ENCODE results near the gene MST1. TPM values are rescaled to one million over a fixed set of nuclear protein-coding genes. Genes with fewer than 3 reads are reported as not detected.

The MST1 gene
- total RNA-seq, 2 experiments from 2014 or later: 4.1 to 4.2 TPM

DNA sequence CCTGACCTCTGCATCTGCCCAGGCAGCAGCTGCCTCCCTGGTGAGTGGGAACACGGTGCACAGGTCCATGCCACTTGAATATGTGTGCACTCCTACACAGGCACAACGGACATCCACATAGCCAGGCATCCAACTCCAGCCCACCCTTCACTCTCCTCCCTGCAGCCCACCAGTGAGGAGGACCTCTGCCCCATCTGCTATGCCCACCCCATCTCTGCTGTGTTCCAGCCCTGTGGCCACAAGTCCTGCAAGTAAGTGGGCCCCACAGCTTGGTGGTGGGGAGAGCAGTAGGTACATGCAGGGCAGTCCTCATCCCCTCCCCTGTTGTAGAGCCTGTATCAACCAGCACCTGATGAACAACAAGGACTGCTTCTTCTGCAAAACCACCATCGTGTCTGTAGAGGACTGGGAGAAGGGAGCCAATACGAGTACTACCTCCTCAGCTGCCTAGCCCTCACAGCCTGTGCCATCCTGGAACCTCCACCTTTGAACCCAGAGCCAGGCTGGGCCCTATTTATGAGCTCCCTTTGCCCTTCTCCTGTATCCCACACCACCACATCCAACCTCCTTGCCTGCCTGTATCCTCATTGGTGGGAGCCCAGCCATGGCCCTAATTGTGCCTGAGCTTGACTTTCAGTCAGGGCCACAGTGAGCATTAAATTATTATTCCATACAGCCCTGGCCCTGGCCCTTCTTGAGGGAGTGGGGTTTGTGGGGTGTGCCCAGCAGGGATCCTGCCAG lies 31.8 kb upstream of the MST1 start:
- POLR2A ChIA-PET: interaction anchor here (1.1 kb wide), 1 partner anchor 83 kb away, joined by 3 read pairs; the partner anchor contains the start of gene INKA1

GRCh38 chr3:49719214-49719884 lies 30.1 kb upstream of the MST1 start, which contains the start of gene AMIGO3:
AMIGO3 (minus strand) TSS chr3:49719684; CDS start chr3:49719465, 219 bp downstream.
- ChIA-PET POLR2A (interaction anchor here (0.7 to 0.9 kb wide), 3 partner anchors 17 to 608 kb away, joined by 4 to 5 read pairs (median 4); partner anchors contain the start of genes IP6K1 and TUSC2), CTCF (interaction anchor here (0.9 to 1.7 kb wide), 5 partner anchors 15 to 180 kb away, joined by 3 to 9 read pairs (median 4); no protein-coding TSS in a partner anchor)

More for the DNA sequence above, 31.8 kb upstream of the MST1 start:
- CTCF ChIA-PET: interaction anchor here (0.6 to 0.7 kb wide), 2 partner anchors 113 to 130 kb away, joined by 3 read pairs; no protein-coding TSS in a partner anchor

DNA sequence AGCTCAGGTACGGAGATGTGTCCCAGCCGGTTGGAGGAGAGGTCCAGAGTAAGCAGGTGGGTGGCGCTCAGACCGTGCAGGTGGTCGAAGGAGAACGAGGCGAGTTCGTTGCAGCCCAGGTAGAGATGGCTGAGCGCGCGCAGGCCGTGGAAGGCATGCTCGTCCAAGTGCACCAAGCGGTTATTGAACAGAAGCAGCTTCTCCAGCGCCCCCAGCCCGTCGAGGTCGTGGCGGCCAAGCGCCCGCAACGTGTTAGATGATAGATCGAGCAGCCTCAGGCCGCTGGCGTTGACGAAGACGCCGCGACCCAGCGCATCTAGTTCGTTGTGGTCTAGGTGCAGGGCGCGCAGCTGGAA lies 29.6 kb upstream of the MST1 start:
- ChIA-PET CTCF (interaction anchor here (1.0 to 1.7 kb wide), 4 partner anchors 15 to 179 kb away, joined by 3 to 5 read pairs (median 4); no protein-coding TSS in a partner anchor), POLR2A (interaction anchor here (0.7 to 0.9 kb wide), 2 partner anchors 16 to 67 kb away, joined by 4 to 5 read pairs; partner anchors contain the start of gene IP6K1)

DNA sequence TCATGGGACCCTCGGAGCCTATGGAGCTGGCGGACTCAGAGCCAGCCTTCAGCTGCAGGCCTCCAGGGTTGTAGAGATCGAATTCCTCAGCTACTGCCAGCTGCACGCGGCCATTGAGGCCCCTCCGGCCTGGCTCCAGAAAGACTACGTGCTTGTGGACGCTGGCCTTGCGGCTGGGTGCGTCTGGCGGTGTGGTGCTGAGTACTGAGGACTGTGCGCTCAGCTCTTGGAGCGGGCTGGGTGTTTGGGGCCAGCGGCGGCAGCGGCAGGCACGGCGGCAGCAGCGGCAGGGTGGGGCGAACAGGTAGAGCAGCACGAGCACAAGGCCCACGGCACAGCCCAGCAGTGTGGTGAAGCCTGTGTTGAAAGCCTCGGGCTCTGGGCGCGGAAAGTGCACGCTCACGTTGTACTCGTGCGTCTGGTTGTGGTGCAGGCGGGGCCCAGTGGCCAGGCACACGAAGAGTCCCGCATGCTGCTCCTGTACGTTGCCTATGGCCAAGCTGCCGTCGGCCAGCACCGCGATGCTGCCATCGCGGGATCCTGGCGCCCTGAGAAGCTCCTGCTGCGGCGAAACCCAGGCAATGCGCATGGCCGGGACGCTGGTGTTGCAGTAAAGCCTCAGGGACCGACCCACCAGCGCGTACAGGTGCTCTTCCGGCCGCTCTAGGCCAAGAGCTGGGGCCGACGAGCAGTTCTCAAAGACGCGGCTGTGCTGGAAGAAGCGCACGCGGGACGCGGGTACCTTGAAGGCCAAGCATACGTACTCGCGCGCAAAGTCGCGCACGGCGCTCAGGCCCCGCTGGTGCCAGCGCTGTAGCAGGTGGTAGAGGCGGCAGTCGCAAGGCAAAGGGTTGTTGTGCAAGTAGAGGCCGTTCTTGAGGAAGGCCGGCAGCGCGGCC lies 28.9 kb upstream of the MST1 start:
- ChIA-PET POLR2A (interaction anchor here (0.7 kb wide), 2 partner anchors 15 to 1818 kb away, joined by 3 to 5 read pairs; no protein-coding TSS in a partner anchor), CTCF (interaction anchor here (1.0 to 1.5 kb wide), 3 partner anchors 14 to 179 kb away, joined by 3 to 5 read pairs (median 4); no protein-coding TSS in a partner anchor)

- CTCF ChIA-PET: interaction anchor here (1.0 kb wide), 1 partner anchor 178 kb away, joined by 3 read pairs; no protein-coding TSS in a partner anchor
- POLR2A ChIA-PET: interaction anchor here (0.7 kb wide), 1 partner anchor 1818 kb away, joined by 3 read pairs; no protein-coding TSS in a partner anchor
Observed at GRCh38 chr3:49717211-49717958, 28.1 kb upstream of the MST1 start.

DNA sequence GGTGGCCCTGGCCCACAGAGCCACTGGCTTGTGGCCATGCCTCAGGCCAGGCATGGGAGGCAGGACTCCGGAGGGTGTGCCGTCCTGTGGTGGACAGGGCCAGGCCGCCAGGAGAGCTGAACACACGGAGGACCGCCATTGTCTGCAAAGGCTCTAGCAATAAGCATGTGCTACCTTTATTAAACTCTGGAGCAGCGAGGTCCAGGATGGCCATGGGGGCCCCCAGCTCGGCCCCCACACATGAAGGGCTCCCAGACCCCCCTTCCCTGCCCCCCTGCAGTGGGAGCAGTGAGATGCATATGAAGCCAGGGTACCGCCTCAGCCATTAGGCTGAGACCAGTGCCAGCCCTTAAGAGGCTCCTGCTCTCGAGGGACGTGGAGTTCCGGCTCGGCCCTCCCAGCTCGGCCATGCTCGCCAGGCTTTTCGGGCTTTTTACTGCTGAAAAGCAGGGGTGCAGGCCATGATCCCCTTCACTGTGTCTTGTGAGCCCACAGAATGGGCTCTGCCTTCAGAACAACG lies 27.5 kb upstream of the MST1 start:
- ChIA-PET CTCF (no interaction called here), POLR2A (no interaction called here)

GRCh38 chr3:49716169-49716568 lies 26.9 kb upstream of the MST1 start:
- POLR2A ChIA-PET: interaction anchor here (0.6 kb wide), 1 partner anchor 21 kb away, joined by 4 read pairs; no protein-coding TSS in a partner anchor
- CTCF ChIA-PET: no interaction called here

DNA sequence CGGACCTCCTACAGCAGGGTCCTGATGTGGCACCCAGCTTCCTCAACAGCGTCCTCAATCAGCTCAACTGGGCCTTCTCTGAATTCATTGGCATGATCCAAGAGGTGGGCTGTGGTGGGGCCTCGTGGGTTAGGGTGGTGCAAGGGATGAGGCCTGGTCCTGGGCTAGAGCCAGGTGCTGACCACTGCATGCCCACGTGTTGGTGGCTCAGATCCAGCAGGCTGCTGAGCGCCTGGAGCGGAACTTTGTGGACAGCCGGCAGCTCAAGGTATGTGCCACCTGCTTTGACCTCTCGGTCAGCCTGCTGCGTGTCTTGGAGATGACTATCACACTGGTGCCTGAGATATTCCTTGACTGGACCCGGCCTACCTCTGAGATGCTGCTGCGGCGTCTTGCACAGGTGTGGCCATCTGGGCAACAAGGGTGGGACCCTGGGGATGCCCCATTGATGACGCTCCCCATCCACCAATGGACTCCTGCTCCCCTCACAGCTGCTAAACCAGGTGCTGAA lies 26.4 kb upstream of the MST1 start:
- POLR2A ChIA-PET: interaction anchor here (0.6 to 1.0 kb wide), 2 partner anchors 8 to 21 kb away, joined by 3 to 4 read pairs; partner anchors contain the start of gene GMPPB
- CTCF ChIA-PET: interaction anchor here (1.4 kb wide), 1 partner anchor 176 kb away, joined by 5 read pairs; no protein-coding TSS in a partner anchor

DNA sequence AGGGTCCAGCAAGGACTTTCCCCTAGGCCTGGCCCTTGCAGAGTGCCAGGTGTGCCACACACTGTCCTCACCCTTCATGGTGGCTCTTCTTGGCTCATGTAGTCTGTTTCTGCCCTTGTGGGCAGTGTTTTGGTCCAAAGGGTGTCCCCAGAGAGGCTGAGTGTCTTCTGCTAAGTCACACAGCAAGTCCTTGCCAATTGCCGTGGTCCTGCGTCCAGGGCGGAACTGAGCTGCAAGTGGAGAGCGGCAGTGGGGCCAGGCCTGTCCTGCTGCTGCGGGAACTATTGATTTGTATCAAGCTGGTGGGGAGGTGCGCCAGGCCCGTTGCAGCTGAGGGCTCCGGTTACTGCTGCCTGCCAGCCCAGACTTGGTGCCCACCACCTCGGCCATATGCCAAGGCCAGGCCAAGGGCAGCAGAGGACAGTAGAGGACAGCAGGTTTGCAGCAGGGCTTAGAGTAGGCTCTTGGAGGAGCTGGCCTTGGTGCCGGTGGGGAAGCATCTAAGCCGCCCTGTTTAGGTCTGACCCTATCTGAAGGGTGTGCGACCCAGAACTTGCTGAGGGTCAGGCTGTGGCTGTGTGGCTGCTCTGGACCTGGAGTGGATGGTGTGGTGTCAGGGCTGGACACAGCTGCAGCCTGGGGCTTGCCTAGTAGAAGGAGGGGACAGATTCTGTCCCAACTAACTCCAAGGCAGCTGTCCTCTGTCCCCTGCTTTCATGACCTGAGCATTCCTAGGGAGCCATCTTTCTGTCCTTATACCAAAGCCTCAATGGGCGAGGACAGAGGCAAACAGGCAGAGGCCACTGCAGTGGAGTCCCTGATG lies 25.7 kb upstream of the MST1 start:
- CTCF ChIA-PET: interaction anchor here (1.4 kb wide), 1 partner anchor 175 kb away, joined by 5 read pairs; no protein-coding TSS in a partner anchor
- POLR2A ChIA-PET: interaction anchor here (0.5 to 1.0 kb wide), 2 partner anchors 9 to 548 kb away, joined by 3 to 10 read pairs; partner anchors contain the start of gene GMPPB

GRCh38 chr3:49713336-49714105 lies 24.2 kb upstream of the MST1 start:
- ChIA-PET POLR2A (no interaction called here), CTCF (interaction anchor here (1.3 kb wide), 1 partner anchor 126 kb away, joined by 3 read pairs; no protein-coding TSS in a partner anchor)

DNA sequence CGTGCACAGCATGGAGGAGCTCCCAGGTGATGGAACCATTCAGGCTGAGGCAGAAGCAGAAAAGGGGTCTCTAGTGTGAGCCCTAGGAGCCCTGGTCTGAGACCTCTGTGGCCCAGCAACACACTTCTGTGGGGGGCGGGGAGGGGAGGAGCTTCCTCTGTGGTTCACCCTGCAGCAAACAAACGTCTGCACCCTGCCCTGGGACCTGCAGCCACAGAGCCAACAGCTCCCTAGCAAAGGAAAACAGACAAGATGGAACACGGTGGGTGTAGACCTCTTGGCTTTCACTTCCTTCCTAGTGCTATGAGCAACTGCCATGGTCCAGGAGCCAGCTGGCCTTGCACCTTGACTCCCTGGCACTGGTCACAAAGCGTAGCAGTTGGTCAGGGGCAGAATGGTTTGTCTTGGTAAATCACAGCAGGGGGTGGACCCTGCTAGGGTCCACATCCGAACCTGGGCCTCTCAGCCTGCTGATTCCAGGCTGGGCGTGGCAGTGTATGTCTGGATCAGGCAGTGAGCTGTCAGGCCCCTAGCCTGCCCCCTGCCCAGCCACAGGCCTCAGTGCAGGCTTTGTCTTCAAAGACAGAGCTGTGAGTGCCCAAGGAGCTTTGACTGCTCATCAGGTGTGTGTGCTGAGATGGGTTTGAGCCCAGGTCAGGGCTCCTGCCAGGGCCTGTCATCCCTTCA lies 23.5 kb upstream of the MST1 start:
- CTCF ChIA-PET: interaction anchor here (1.3 to 1.5 kb wide), 2 partner anchors 10 to 127 kb away, joined by 3 read pairs; no protein-coding TSS in a partner anchor
- POLR2A ChIA-PET: no interaction called here

DNA sequence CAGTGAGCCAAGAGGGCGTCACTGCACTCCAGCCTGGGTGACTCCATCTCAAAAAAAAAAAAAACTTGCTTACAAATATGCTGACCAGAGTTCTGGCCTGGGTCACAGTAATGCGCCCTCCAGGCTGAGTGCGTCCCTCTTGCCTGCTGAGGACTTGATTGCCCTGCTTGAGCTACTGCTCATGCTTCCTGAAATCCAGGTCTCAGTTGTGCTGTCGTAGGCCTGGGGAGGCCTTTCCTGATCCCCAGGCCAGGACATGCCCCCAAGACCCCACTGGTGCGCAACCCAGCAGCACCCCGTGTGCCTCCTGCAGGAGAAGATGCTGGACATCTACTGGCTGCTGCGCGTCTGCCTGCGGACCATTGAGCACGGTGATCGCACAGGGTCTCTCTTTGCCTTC lies 22.9 kb upstream of the MST1 start:
- POLR2A ChIA-PET: no interaction called here
- CTCF ChIA-PET: interaction anchor here (1.3 to 1.5 kb wide), 2 partner anchors 9 to 128 kb away, joined by 3 read pairs; no protein-coding TSS in a partner anchor

DNA sequence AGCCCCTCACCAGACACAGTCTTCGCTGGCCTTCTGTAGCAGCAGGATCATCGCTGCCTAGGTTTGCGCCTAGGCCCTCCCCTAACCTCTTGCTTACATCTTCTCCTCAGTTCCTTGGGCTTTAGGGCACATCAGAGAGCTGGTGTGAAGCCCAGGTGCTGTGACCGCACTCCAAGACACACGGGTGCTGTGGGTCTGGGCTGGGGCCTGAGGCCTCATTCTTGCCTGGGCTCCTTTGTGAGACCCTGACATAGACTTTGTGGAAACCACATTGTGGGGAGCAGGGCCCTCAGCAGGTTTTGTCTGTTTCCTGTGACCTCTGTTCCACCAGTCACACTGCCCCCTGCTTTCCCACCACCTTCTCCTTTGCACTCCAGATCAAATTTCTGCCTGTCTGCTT lies 22.2 kb upstream of the MST1 start:
- ChIA-PET POLR2A (no interaction called here), CTCF (interaction anchor here (1.5 kb wide), 1 partner anchor 9 kb away, joined by 3 read pairs; no protein-coding TSS in a partner anchor)

GRCh38 chr3:49709852-49710251 lies 20.6 kb upstream of the MST1 start:
- POLR2A ChIA-PET: no interaction called here
- CTCF ChIA-PET: no interaction called here

DNA sequence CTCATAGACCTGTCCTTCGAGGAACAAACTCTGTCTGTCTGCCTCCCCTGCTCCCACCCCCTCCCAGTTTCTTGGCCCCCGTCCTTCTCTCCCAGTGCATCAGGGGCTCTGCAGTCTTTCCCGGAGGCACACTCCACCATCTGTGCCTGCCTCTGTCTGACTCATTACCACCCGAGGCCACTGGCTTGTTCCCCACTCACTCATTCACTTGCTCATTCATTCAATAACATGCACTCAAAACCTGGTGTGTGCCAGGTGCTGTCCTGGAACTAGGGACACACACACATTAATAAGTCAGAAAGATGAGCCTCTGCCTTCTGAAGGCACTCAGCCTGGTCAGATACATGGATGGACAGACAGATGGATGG lies 17.8 kb upstream of the MST1 start:
- ChIA-PET POLR2A (no interaction called here), CTCF (interaction anchor here (0.6 to 1.3 kb wide), 2 partner anchors 108 to 167 kb away, joined by 3 read pairs; no protein-coding TSS in a partner anchor)
